Activated T-cell treated with anti-CD3 and anti-CD28 coated beads for 24 hours (primary cell): ENCODE data around the gene UBR4.

Source experiments
- DNase-seq: peaks from one replicate; pipeline ENCODE4 v3.0.0-alpha.2; 2020; ENCODE audit warnings: low read depth

UBR4 gene

GRCh38 chr1:19035377-19036040 is 174.6 kb downstream of the UBR4 start:
- DNase-seq = no peak

GRCh38 chr1:19034721-19035120 is 175.3 kb downstream of the UBR4 start:
- DNase-seq = no peak

- DNase-seq = no peak
These were observed 176.0 kb downstream of the UBR4 start for GRCh38 chr1:19033926-19034680.

GRCh38 chr1:19033515-19033839 is 176.6 kb downstream of the UBR4 start:
- DNase-seq = no peak

DNA sequence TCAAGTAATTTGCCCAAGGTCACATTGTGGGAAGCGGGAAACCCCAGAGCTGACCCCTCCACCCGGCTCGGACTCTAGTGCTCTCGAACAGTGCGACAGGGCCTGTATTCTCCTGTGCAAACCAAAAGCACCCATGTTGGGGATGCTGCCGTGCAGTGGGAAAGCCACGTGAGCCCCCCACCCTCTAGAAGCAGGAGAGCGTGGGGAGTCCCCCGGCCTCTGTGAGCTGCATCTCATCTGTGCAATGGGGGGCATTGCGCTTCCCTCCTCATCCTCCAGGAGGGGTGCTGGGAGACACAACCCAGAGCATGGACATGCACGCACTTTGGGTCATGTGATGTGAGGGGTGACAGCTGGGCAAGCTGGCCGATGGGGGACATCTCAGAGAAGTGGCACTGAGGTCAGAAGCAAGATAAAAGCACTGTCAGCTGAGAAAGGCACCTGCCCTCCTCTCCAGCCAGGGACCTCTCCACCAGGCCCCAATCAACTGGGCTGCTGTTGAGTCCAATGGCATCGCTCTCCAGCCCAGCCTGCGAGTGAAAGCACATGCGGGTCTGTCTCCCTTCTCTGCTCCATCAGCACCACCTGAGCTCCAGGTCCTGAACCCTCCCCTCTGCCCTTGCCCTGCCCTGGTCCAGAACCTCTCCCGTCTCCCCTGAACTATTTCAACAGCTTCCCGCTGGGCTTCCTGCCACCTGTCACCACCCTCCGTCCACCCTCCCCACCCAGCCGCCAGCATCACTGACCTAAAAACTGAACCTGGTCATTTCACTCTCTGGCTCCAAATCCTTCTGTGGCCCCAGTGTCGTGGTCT is 177.2 kb downstream of the UBR4 start:
- no peak for DNase-seq

- DNase-seq = no peak
These were observed 177.7 kb downstream of the UBR4 start for GRCh38 chr1:19032413-19032695.

- DNase-seq = no peak
These were observed 180.6 kb downstream of the UBR4 start for GRCh38 chr1:19029191-19030085.

DNA sequence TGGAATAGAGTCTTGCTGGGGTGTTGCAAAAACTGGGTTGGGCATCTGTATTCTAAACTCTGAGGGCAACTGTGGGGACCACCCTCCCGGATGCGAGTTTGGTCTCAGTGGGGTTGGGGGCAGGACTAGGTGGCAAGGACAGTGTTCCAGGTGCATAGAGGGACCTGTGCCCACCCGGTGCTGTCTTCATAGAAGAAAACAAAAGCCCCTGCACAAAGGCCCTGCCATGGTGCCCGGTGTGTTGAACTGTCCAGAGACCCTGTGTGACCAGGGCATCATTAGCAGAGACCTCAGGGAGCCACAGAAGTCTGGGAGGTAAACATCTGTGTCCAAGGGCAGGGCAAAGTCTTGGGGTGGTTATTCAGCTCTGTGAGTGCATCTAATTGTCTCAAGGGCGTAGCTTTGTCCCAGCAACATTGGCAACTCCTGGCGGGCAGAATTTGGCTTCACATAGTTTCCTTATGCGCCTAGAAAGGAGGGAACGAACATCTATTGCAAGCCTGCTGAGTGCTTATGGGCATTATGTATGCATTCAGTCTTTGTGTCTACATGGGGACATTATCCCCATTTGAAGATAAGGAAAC is 181.4 kb downstream of the UBR4 start:
- DNase-seq = no peak

- no peak for DNase-seq
These were observed 182.0 kb downstream of the UBR4 start for GRCh38 chr1:19028110-19028509.
